Prostate gland (tissue), 2 donors: ENCODE measurements around the gene JPH3. TPM values are rescaled to one million over a fixed set of nuclear protein-coding genes. Genes with fewer than 3 reads are reported as not detected.

Experiments used
- DNase-seq: peaks from one replicate; pipeline ENCODE4 v3.0.0-alpha.2; 2019; ENCODE audit warnings: low spot score
- H3K27ac ChIP-seq, 2 donors: fragments of 200-600 bp; sonication (generic); 2 replicates each; pipeline ENCODE4 v1.5.1; 2017 to 2019
- H3K27me3 ChIP-seq: fragments of 200-600 bp; sonication (generic); replicated peaks from 2 replicates; pipeline ENCODE4 v1.5.1; 2019; ENCODE audit not compliant: insufficient read depth
- H3K36me3 ChIP-seq, 2 donors: fragments of 200-600 bp; sonication (generic); 1 replicate in 1 of 2; 2 replicates in 1 of 2; pipeline versions ENCODE4 v1.5.1 to v1.8.1; 2017 to 2019
- H3K4me1 ChIP-seq: fragments of 200-600 bp; sonication (generic); replicated peaks from 2 replicates; pipeline ENCODE4 v1.5.1; 2019
- H3K4me3 ChIP-seq, 2 donors: fragments of 200-600 bp; sonication (generic); 2 replicates each; pipeline ENCODE4 v1.5.1; 2017 to 2019
- H3K9me3 ChIP-seq: fragments of 200-600 bp; sonication (generic); 2 replicates; pipeline ENCODE4 v1.5.1; 2017
- POLR2A ChIP-seq: fragments of 450-650 bp; IDR thresholded peaks from one replicate; pipeline ENCODE4 v1.6.1; 2016; ENCODE audit warnings: antibody characterized with exemption, mild to moderate bottlenecking
- POLR2AphosphoS5 ChIP-seq: sonication (generic); formaldehyde crosslinking; IDR thresholded peaks from one replicate; pipeline ENCODE4 v1.6.1; 2017; ENCODE audit warnings: antibody characterized with exemption
- WGBS: methylation state at CpG from one replicate; pipeline ENCODE4 v1.1.5; 2018; 5-methylcytosine and 5-hydroxymethylcytosine counted together
- intact Hi-C: fragments of 100-400 bp; cut with DNase I; formaldehyde crosslinking; loops from one replicate; pipeline ENCODE4 v1.14.2; 2022
- total RNA-seq, 2 donors: library from RNA; depleted of rRNA; stranded (reverse); fragments of >200 nt; gene quantifications; one replicate each; pipeline ENCODE4 v1.1.0, GENCODE V29; 2016
- TF ChIP-seq, protein P1 (sequence below), 4 experiments: fragments of 200-600 bp in 2 of 4; fragments of 450-650 bp in 2 of 4; sonication (generic) in 2 of 4; IDR thresholded peaks; 1 replicate in 3 of 4; 2 replicates in 1 of 4; pipeline ENCODE4 v1.5.1; 2016 to 2019; ENCODE audit warnings: antibody characterized with exemption in 4 of 4, mild to moderate bottlenecking in 2 of 4, moderate library complexity in 2 of 4

JPH3 gene
- total RNA-seq, 2 donors from 2014 or later: 1.0 to 6.1 TPM

DNA sequence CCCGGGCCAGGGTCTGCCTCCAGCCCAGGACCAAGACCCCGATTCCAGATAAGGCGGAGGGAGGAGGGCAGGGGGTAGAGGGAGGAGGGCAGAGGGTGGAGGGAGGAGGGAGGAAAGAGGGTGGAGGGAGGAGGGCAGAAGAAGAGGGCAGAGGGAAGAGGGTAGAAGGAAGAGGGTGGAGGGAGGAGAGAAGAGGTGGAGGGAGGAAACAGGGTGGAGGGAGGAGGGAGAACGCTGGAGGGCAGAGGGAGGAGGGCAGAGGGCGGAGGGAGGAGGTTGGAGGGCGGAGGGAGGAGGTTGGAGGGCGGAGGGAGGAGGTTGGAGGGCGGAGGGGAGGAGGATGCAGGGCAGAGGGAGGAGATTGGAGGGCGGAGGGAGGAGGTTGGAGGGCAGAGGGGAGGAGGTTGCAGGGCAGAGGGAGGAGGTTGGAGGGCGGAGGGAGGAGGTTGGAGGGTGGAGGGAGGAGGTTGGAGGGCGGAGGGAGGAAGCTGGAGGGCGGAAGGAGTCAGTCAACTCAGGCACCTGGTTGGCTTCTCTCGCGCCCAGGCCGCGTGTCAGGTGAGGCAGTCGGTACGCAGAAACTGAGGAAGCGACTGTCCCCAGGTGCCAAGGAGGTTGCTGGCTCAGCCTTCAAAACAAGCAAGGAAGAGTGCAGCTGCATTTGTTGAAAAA, 98.2 kb downstream of the JPH3 start:
- Histone ChIP-seq H3K27ac (no peak overlapping the region), H3K36me3 (no peaks in the 10 kb centered on the region), H3K9me3 (no peaks in the 10 kb centered on the region), H3K4me1 (no peaks in the 10 kb centered on the region), H3K27me3 (no peaks in the 10 kb centered on the region), H3K4me3 (no peak overlapping the region)
- intact Hi-C loops: no loop called here
- whole genome bisulfite sequencing: 84% methylated on average over 19 of the region's 19 CpGs
- TF ChIP-seq, protein P1, sequence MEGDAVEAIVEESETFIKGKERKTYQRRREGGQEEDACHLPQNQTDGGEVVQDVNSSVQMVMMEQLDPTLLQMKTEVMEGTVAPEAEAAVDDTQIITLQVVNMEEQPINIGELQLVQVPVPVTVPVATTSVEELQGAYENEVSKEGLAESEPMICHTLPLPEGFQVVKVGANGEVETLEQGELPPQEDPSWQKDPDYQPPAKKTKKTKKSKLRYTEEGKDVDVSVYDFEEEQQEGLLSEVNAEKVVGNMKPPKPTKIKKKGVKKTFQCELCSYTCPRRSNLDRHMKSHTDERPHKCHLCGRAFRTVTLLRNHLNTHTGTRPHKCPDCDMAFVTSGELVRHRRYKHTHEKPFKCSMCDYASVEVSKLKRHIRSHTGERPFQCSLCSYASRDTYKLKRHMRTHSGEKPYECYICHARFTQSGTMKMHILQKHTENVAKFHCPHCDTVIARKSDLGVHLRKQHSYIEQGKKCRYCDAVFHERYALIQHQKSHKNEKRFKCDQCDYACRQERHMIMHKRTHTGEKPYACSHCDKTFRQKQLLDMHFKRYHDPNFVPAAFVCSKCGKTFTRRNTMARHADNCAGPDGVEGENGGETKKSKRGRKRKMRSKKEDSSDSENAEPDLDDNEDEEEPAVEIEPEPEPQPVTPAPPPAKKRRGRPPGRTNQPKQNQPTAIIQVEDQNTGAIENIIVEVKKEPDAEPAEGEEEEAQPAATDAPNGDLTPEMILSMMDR (IDR thresholded peaks at IDR 0.05): no peak
- TF ChIP-seq POLR2AphosphoS5 (no peak), POLR2A (no peak)
- DNase-seq: no peak

DNA sequence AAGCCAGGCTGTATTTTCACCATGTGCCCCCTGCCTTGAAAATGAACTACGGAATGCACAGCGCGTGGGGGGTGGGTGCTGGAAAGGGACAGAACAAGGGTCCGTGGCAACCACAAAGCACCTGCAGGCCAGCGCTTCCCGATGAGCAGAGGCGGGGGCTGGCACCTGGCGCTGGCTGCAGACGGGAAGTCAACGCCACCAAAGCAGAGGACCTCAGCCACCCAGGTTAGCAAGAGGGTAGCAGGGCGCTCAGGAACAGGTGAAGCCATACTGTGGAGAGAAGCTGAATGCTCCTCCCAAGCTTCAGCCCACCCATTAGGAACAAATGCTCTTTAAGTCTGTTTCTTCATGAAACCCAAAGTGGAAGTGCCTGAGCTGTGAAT, 98.8 kb downstream of the JPH3 start:
- no peak for DNase-seq
- WGBS: 93% methylated on average over 11 of the region's 11 CpGs
- H3K9me3 ChIP-seq: no peaks in the 10 kb centered on the region
- H3K36me3 ChIP-seq: no peaks in the 10 kb centered on the region
- TF ChIP-seq POLR2A: no peak
- TF ChIP-seq, protein P1 (IDR thresholded peaks at IDR 0.05): no peak
- TF ChIP-seq POLR2AphosphoS5: no peak
- no peaks in the 10 kb centered on the region for H3K4me1 ChIP-seq
- H3K27me3 ChIP-seq: no peaks in the 10 kb centered on the region
- no peak overlapping the region for H3K4me3 ChIP-seq
- H3K27ac ChIP-seq: no peak overlapping the region
- intact Hi-C loops: no loop called here

DNA sequence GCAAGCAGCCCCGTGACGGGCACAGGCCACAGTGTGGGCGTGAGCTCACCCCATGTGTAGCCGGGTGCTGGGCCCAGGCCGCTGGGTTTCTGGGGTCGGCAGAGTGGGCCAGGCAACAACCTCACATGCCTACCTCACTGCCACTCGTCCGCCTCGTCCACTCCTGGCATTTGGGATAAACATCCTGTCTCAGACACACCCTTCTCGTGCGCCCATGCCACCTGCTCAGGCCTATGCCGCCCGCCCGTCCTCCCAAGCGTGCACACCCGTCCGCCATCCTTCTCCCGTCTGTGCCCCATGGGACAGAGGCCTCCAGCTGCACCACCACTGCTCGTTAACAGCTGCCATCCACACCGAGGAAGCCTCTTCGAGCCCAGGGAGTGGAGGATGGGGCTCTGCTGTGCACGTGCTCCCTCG, 99.2 kb downstream of the JPH3 start:
- no peaks in the 10 kb centered on the region for H3K36me3 ChIP-seq
- TF ChIP-seq POLR2A (no peak), POLR2AphosphoS5 (no peak)
- no peak for DNase-seq

DNA sequence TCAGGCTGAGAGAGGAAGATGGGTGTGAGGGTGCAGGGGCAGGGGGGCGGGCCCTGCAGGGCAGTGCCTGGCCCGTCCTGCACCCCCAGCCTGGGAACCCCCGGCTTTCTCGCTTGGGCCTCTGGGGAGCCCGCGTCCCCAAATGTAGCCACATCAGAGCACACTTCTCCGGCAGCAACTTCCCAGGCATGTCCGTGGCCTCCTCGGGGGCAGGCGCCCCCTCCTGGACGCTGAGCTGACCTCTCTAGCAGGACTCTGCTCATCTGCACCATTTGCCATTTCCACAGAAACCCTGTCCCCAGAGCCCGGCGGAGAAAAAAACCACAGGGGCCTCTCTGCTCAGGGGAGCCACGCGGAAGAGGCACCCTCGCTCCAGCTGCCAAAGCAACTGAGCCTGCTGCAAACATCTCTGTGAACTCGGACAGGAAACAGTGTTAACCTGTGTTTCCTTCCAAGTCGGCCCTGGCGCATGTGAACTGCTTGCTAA, 100.1 kb downstream of the JPH3 start:
- intact Hi-C loops: no loop called here
- Histone ChIP-seq H3K4me3 (no peak overlapping the region), H3K4me1 (no peaks in the 10 kb centered on the region), H3K27ac (no peak overlapping the region), H3K36me3 (no peaks in the 10 kb centered on the region), H3K9me3 (no peaks in the 10 kb centered on the region), H3K27me3 (no peaks in the 10 kb centered on the region)
- TF ChIP-seq POLR2A: no peak
- TF ChIP-seq, protein P1 (IDR thresholded peaks at IDR 0.05): peak in 2 of 4 experiments; percentile 14 to 15
- DNase-seq: no peak
- 65% methylated on average over 19 of the region's 19 CpGs for WGBS

More for the DNA sequence above, 99.2 kb downstream of the JPH3 start:
- Histone ChIP-seq H3K4me3 (no peak overlapping the region), H3K4me1 (no peaks in the 10 kb centered on the region), H3K27ac (no peak overlapping the region), H3K27me3 (no peaks in the 10 kb centered on the region), H3K9me3 (no peaks in the 10 kb centered on the region)
- 92% methylated on average over 23 of the region's 23 CpGs for WGBS
- intact Hi-C loops: no loop called here

DNA sequence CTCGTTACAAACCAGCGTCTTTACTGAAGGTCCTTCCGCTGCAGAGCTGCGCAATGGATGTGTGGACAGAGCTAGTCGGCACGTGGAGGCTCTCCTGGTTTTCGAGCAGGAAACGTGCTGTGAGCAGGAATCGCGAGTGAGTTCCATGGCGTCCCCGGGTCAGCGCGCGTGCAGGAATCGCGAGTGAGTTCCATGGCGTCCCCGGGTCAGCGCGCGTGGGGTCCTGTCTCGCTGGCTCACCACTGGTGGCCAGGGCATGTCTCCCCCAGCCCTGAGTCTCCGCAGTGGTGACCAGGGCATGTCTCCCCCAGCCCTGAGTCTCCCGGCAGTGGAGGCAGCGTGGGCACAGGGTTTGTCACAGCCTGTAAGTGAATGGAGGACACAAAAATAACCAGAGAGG, 100.8 kb downstream of the JPH3 start:
- no peaks in the 10 kb centered on the region for H3K4me1 ChIP-seq
- TF ChIP-seq, protein P1 (IDR thresholded peaks at IDR 0.05): no peak
- no peak for TF ChIP-seq POLR2AphosphoS5
- TF ChIP-seq POLR2A: no peak
- no peaks in the 10 kb centered on the region for H3K36me3 ChIP-seq
- H3K9me3 ChIP-seq: no peaks in the 10 kb centered on the region
- intact Hi-C loops: no loop called here
- no peak overlapping the region for H3K4me3 ChIP-seq
- WGBS: 90% methylated on average over 26 of the region's 26 CpGs
- H3K27ac ChIP-seq: no peak overlapping the region
- no peaks in the 10 kb centered on the region for H3K27me3 ChIP-seq
- no peak for DNase-seq
